Endodermal cell (in vitro differentiated cells): ENCODE data around the gene GATB. TPM values are rescaled to one million over a fixed set of nuclear protein-coding genes. Genes with fewer than 3 reads are reported as not detected.

Experiments used
- DNase-seq: peaks from one replicate; pipeline ENCODE4 v3.0.0-alpha.2; 2017
- H3K27ac ChIP-seq: 2 replicates; pipeline ENCODE4 v1.5.1; 2013; ENCODE audit warnings: mild to moderate bottlenecking, low read depth, low read length, moderate library complexity
- H3K27me3 ChIP-seq: 2 replicates; pipeline ENCODE4 v1.6.1; 2013; ENCODE audit warnings: mild to moderate bottlenecking, low read length, moderate library complexity; ENCODE audit not compliant: insufficient read depth, control insufficient read depth, poor library complexity, severe bottlenecking
- H3K36me3 ChIP-seq: 2 replicates; pipeline ENCODE4 v1.7.0; 2013; ENCODE audit warnings: mild to moderate bottlenecking, low read length, moderate library complexity; ENCODE audit not compliant: control insufficient read depth, insufficient read depth
- H3K4me1 ChIP-seq: one replicate; pipeline ENCODE4 v1.7.0; 2013; ENCODE audit warnings: low read length; ENCODE audit not compliant: control insufficient read depth, insufficient read depth
- H3K4me3 ChIP-seq: 2 replicates; pipeline ENCODE4 v1.5.1; 2013; ENCODE audit warnings: mild to moderate bottlenecking, low read length, moderate library complexity
- H3K9ac ChIP-seq: 2 replicates; pipeline ENCODE4 v1.6.1; 2013; ENCODE audit warnings: mild to moderate bottlenecking, low read length, moderate library complexity; ENCODE audit not compliant: poor library complexity, severe bottlenecking; ENCODE audit errors: extremely low read depth
- H3K9me3 ChIP-seq: 2 replicates; pipeline ENCODE4 v1.6.1; 2013; ENCODE audit warnings: mild to moderate bottlenecking, low read length, moderate library complexity; ENCODE audit not compliant: control insufficient read depth
- H3K27ac Mint-ChIP-seq: 2 replicates; pipeline ENCODE4 v1.8.0; 2020; ENCODE audit warnings: mixed read lengths
- H3K27me3 Mint-ChIP-seq: 2 replicates; pipeline ENCODE4 v1.8.0; 2021; ENCODE audit warnings: mild to moderate bottlenecking, mixed read lengths; ENCODE audit not compliant: insufficient read depth
- H3K36me3 Mint-ChIP-seq: 2 replicates; pipeline ENCODE4 v1.8.0; 2020; ENCODE audit warnings: low read depth, mixed read lengths
- H3K4me1 Mint-ChIP-seq: 2 replicates; pipeline ENCODE4 v1.8.0; 2020; ENCODE audit warnings: mixed read lengths
- H3K4me3 Mint-ChIP-seq: 2 replicates; pipeline ENCODE4 v1.8.0; 2020; ENCODE audit warnings: mild to moderate bottlenecking, moderate library complexity, mixed read lengths
- H3K9me3 Mint-ChIP-seq: 2 replicates; pipeline ENCODE4 v1.8.0; 2020; ENCODE audit warnings: mild to moderate bottlenecking, mixed read lengths
- CTCF ChIP-seq: fragments of 200-600 bp; sonication (generic); conservative IDR thresholded peaks from 2 replicates; pipeline ENCODE4 v1.5.0; 2021; ENCODE audit warnings: antibody characterized with exemption, mild to moderate bottlenecking
- WGBS, 2 experiments: methylation state at CpG; one replicate each; pipeline versions ENCODE4 v1.1.5 to v1.1.7; 2013; ENCODE audit warnings: missing lambda C conversion rate in 2 of 2, mixed read lengths in 1 of 2; ENCODE audit not compliant: insufficient coverage in 1 of 2, insufficient read length in 1 of 2; 5-methylcytosine and 5-hydroxymethylcytosine counted together
- total RNA-seq, 2 donors: library from RNA; stranded (reverse); fragmentation: NEBNext Ultra II Directional in 1 of 2; extraction: Animal tissue kit (Norgen Biotek cat#: 25700) in 1 of 2; gene quantifications; 2 replicates in 1 of 2; 3 replicates in 1 of 2; pipeline ENCODE4 v1.2.1, GENCODE V29; 2021

The GATB gene
- total RNA-seq, 2 donors from 2014 or later: 18.3 to 20.5 TPM

GRCh38 chr4:151784706-151785105, 23.9 kb upstream of the GATB start:
- TF ChIP-seq CTCF: no peak
- H3K9me3 Mint-ChIP-seq: no peaks in the 10 kb centered on the region
- Histone ChIP-seq H3K27me3 (no peaks in the 10 kb centered on the region), H3K36me3 (no peaks in the 10 kb centered on the region), H3K27ac (no peak overlapping the region), H3K9me3 (no peaks in the 10 kb centered on the region), H3K9ac (no peak overlapping the region), H3K4me1 (no peaks in the 10 kb centered on the region), H3K4me3 (no peak overlapping the region)
- H3K4me1 Mint-ChIP-seq: peaks cover 13% of the 10 kb centered on the region
- H3K27me3 Mint-ChIP-seq: no peaks in the 10 kb centered on the region
- DNase-seq: no peak
- H3K4me3 Mint-ChIP-seq: no peak overlapping the region
- WGBS, 2 experiments: 89 to 92% methylated on average over 5 of the region's 5 CpGs
- H3K36me3 Mint-ChIP-seq: no peaks in the 10 kb centered on the region
- no peak overlapping the region for H3K27ac Mint-ChIP-seq

- Histone ChIP-seq H3K27ac (no peak overlapping the region), H3K9ac (no peak overlapping the region), H3K36me3 (no peaks in the 10 kb centered on the region), H3K4me1 (no peaks in the 10 kb centered on the region), H3K9me3 (no peaks in the 10 kb centered on the region), H3K27me3 (no peaks in the 10 kb centered on the region), H3K4me3 (no peak overlapping the region)
- no peak for DNase-seq
- Mint-ChIP-seq H3K36me3 (no peaks in the 10 kb centered on the region), H3K4me3 (no peak overlapping the region), H3K27ac (no peak overlapping the region), H3K4me1 (peaks cover 13% of the 10 kb centered on the region), H3K9me3 (no peaks in the 10 kb centered on the region), H3K27me3 (no peaks in the 10 kb centered on the region)
- TF ChIP-seq CTCF: no peak
These were observed 23.1 kb upstream of the GATB start for GRCh38 chr4:151783867-151784266.

- Histone ChIP-seq H3K27ac (no peak overlapping the region), H3K36me3 (no peaks in the 10 kb centered on the region), H3K9me3 (no peaks in the 10 kb centered on the region), H3K27me3 (no peaks in the 10 kb centered on the region), H3K9ac (no peak overlapping the region), H3K4me1 (no peaks in the 10 kb centered on the region), H3K4me3 (no peak overlapping the region)
- H3K4me1 Mint-ChIP-seq: peaks cover 13% of the 10 kb centered on the region
- H3K27ac Mint-ChIP-seq: no peak overlapping the region
- H3K4me3 Mint-ChIP-seq: no peak overlapping the region
- no CpG with 5 or more reads among the region's 1 CpG for WGBS, 2 experiments
- no peaks in the 10 kb centered on the region for H3K36me3 Mint-ChIP-seq
- no peaks in the 10 kb centered on the region for H3K27me3 Mint-ChIP-seq
- H3K9me3 Mint-ChIP-seq: no peaks in the 10 kb centered on the region
- TF ChIP-seq CTCF: no peak
- no peak for DNase-seq
These were observed 21.5 kb upstream of the GATB start for GRCh38 chr4:151782296-151782695.
